GM19372 (cell line): ENCODE measurements around the gene SEC31A.
"Not testable (repeated sequence)": the region's sequence is repeated elsewhere in the genome, so short reads cannot be mapped to it uniquely, and the experiment has no call there.

Source experiments
- ATAC-seq: cut with Tn5 transposase; IDR thresholded peaks from one replicate; pipeline ENCODE4 v1.9.1; 2021; ENCODE audit warnings: mild to moderate bottlenecking, low read depth, moderate library complexity; ENCODE audit not compliant: unreplicated experiment

SEC31A gene

DNA sequence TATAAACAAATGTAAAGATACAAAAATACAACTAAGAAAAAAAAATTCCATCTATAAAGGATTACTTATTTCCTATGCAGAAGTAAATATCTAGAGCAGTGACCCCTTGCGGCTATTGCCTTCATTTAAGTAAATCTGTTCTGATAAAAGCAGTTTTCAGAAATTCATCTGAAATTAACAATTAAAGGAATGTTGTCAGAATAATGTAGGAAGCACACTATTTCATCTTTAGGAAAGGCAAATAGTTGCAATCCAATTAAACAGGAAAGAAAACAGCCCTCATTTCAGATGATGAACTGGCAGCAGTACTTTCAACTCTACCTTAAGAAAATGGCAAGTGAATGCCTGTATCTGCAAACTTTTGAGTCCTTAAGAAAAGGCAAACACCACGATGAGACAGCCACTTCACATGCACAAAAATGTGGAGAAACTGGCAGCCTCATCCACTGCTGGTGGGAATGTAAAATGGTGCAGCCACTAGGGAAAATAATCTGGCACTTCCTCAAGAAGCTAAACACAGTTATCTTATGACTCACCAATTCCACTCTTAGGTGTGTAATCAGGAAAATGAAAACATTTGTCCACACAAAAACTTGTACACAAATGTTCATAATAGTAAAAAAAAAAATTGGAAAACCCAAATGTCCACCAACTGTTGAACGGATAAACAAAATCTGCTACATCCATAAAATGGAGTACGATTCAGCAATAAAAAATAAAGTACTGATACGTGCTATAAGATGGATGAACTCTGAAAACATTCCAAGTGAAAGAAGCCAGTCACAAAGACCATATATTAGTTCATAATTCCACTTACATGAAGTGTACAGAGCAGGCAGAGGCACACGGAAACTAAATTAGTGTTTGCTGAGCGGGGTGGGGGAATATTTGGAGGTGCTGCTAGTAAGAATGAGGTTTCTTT is 7.6 kb upstream of the SEC31A start:
- ATAC-seq = no peak

DNA sequence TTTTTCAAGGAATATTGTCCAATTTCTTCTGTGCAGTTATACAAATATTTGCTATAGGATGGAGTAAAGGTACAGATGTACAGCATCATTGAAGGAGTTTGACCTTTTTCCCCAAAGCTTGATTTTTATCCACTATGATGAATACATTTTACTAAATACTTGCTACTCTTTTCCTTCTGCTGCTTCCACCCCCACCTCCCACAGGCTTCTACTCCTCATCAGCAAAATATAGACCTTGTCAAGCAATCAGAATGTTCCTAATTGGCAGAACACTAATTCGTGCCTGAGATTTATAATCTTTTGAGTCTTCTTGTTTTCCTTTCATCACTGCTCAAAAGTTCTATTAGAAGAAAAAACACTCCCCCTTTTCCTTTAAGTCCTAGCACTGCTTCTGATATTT is 5.8 kb upstream of the SEC31A start:
- no peak for ATAC-seq

DNA sequence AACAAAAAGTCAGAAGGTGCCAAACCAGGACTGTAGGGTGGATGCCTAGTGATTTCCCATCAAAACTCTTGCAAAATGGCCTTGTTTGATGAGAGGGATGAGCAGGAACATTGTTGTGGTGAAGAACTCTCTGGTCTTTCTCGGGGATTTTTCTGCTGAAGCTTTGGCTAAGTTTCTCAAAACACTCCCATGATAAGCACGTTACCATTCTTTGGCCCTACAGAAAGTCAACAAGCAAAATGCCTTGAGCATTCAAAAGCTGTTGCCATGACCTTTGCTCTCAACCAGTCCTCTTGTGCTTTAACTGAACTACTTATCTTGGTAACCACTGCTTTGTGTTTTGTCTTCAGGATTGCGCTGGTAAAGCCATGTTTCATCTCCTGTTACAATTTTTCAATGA is 3.0 kb upstream of the SEC31A start:
- ATAC-seq = no peak

DNA sequence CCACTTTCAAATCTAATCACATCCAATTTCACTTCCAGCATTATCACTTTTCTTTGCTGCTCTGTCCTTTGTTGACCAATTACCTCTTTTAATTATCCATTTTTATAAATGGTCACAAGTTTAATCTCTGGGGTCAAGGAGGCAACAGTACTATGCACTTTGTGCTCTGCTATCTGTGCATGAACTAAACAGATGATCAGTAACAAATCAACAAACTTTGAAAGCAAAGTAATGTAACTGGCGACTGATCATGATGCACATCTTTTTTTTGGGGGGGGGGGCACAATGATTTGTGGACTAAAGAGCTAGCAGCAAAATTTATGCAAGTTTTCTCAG is 1.5 kb upstream of the SEC31A start:
- ATAC-seq = no peak

DNA sequence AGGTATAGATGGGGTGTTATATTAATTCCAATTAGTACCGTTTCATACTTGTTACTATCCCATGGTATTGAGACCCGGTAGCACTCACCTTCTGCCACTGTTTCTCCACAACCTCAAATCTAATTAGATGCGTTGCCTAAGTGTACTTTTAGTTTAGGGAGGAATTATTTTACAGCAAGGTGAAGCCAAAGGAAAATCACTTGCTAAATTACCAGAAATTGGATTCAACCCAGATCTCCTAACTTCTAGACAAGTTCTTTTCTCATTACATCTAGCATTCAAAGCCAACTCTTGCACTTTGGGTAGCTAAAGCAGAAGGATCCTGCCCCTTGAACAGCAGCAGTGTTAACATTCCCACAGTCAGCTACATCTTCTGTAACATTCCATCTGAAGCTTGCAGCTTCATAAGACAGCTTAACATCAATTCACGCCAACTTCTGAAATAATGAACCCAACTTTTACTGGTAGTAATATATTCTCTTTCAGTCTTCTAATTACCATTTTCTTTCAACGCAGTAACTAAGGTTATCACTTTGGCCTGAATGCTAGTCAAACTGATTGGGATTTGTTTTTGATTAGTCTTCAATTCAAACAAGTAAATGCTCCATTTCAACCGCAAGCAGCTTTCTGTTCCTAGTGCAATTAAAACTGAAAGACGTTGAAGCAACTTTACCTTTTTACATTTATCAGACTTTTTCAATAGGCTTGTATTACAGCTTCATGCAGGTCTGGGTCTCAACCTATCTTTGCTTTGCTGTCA is 934 bp upstream of the SEC31A start:
- ATAC-seq = no peak

DNA sequence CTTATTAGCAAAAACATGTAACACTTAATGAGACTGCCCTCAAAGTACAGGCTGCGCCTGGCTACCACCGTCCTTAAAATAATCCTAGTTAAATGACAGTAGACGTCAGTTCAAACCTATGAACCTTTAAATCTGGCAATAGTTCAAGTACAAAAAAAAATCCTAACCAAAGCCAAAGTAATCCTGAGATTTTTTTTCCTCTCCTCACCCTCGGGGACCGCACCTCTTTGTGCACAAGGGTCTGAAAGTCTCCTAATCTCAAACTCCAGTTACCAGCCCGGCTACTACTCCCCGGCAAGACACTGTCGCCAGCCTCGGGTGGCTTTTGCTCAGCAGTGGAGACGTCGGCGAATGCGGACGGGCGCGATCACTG is 439 bp downstream of the SEC31A start:
- no peak for ATAC-seq

DNA sequence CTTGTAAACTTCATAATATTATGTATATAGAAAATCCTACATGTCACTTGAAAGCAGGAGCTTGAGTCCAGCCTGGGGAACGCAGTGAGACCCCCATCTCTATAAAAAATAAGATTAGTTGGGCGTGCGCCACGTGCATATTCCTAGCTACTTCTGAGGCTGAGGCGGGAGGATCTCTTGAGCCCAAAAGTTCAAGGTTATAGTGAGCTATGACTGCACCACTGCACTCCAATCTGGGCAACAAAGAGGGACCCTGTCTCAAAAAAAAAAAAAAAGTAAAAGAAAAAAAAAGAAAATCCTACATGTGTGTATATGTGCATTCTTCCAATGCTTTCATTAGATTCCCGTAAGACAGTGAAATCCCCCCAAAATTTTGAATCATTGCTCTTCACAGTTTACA is 1.7 kb downstream of the SEC31A start:
- no peak for ATAC-seq

DNA sequence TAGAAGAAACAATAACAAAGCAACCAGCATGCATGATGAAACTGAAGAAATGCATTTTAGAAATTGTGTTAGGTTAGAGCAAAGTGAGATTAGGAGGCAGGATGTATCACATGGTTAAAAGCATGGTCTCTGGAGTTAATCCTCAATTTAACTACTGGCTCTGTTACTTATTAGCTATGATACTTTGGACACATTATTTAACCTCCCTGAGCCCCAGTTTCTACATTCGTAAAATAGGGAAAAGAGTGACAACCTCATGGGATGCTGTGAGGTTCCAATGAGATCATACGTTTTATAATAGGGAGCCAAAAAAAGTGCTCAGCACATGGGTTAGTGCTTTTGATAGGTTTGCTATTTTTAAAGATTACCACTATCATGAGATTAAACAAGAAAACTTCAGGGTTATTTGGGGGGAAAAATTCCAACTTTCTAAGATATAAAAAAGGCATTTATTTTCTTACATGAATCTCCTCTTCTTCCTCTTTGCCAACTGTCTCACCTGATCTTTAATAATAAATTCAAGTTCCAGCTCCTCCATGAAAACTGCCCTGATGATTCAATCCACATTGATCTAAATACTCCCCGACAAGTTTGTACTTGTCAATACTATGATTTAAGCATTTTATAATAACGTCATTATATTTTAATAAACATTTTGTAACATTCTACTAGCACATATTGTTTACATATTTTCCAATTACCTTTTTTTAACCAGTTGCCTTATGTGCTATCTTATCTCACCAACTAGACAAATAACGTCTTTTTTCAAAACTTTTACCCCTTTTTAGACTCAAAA is 4.6 kb downstream of the SEC31A start:
- ATAC-seq = no peak

DNA sequence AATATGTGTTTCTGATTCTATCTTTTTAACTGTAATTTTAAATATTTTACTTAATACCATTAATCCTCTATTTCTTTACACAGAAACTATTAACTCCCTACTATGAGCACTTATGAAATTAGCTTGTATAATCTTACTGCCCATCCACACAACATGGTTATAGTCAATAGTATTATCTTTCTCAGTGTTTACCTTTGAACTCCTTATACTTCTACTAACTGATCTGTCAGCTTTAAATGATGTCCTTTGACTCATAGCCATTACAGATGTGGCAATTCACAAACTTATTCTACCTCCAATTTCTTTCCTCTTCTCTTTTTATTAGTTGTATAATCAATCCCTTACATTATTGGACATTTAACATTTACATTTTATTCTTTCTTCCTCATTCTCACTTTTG is 5.5 kb downstream of the SEC31A start:
- ATAC-seq = no peak

DNA sequence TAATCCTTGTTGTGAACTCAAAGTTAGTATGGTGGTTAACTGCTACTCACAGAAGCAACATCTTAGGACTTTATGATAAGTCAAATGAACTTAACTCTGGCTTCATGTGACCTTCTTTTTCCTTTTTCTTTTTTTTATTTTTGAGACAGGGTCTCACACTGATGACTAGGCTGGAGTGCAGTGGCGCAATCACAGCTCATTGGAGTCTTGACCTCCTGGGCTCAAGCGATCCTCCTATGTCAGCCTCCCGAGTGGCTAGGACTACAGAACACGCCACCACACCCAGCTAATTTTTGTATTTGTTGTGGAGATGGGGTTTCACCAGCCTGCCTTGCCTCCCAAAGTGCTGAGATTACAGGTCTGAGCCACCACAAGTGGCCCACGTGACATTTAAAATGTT is 22.4 kb downstream of the SEC31A start:
- no peak for ATAC-seq

DNA sequence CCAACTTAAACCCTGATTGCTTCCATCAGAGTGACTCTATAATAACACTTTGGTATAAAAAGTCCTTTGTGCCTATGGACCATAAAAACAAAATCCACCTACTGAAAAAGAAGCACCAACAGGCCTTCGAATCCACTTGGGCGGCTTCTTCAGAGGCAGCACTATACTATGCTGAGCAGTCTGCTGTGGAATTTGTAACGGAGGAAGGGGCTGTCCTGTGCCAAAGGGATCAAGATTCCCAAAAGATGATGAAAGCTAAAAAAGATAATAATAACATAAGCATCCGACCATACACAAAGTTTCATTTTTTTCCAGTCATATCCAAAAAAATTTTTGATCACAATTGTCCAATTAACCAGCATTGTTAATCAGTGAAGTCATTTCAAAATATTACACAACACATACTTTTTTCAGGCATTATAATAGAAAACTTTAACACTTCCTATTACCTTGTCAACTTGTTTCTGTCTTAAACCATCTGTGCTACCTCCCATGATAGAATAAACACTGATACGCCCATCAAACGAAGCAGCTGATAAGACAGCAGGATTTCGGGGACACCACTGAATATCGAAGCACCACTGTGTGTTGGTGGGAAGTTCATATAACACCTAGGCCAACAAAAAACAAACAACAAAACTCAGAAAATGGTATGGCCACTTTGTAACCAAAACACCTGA is 24.1 kb downstream of the SEC31A start:
- ATAC-seq = no peak

DNA sequence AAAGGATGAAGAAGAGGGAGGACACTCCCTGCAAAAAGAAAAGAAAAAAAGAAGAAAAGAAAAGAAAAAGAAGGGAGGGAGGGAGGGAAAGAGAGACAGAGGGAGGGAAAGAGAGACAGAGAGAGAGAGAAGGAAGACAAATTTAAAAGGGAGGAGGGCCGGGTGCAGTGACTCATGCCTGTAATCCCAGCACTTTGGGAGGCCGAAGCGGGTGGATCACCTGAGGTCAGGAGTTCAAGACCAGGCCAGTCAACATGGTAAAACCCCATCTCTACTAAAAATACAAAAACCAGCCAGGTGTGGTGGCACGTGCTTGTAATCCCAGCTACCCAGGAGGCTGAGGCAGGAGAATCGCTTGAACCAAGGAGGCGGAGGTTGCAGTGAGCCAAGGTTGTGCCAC is 24.9 kb downstream of the SEC31A start:
- ATAC-seq = not testable (repeated sequence)

DNA sequence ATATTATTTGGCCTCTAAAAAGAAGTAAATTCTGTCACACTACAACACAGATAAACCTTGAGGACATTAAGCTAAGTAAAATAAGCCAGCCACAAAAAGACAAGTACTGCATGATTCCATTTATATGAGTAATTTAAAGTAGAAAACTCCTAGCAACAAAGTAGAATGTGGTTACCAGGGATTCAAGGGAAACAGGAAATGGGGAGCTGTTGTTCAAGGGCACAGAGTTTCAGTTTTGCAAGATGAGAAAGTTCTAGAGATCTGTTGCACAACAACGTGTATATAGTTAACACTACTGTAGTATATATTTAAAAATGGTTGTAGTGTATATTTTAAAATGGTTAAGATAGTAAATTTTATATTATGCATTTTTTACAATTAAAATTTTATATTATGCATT is 25.4 kb downstream of the SEC31A start:
- ATAC-seq = no peak

DNA sequence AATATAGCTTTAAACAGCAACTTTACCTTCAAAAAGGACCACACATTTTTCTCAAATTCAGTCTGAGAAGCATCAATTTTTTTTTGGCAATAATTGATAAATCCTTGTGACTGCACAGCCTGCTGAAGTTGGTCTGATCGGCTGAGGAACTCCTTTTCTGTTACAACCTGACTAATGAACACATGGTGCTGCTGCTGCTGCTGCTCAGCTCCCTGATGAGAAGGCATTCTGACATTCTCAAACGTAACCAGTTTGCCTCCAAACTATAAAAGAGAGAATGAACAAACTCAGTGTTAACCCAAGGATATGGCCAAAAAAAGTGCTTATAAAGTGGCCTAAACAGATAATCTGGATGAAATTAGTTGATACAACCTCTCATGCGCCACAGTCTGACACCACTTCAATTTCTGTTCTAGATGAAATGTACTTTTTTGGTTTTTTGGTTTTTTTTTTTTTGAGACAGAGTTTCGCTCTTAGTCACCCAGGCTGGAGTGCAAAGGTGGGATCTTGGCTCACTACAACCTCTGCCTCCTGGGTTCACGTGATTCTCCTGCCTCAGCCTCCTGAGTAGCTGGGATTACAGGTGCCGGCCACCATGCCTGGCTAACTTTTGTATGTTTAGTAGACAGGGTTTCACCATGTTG is 26.5 kb downstream of the SEC31A start:
- no peak for ATAC-seq

DNA sequence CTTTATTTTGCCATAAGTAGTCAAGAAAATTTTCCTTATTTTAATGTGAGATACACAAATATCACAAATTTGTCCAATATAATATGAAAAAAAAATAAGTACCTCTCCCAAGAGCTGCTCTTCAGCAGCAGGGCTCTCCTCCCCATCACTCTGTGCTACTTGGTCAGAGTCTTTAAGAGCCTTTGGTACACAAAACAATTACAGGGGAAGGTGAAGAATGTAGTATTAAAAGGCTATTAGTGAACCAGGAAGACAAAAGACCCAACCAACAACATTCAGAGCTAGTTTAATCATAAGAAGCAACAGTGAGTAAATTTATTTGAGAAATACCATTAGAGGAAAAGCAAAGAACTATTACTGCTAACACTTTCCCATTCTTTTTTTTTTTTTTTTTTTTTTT is 29.4 kb downstream of the SEC31A start:
- no peak for ATAC-seq

DNA sequence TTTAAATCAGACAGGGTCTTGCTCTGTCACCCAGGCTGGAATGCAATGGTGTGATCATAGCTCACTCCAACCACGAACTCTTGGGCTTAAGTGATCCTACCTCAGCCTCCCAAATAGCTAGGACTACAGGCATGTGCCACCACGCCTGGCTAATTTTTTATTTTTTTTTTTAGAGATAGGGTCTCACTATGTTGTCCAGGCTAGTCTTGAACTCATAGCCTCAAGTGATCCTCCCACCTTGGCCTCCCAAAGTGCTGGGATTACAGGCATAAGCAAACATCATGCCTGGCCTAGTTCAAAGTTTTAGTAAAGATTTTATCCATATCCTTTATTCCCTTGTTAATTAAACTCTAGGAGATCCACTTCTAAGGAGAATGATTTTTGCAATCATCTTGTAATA is 30.5 kb downstream of the SEC31A start:
- not testable (repeated sequence) for ATAC-seq

DNA sequence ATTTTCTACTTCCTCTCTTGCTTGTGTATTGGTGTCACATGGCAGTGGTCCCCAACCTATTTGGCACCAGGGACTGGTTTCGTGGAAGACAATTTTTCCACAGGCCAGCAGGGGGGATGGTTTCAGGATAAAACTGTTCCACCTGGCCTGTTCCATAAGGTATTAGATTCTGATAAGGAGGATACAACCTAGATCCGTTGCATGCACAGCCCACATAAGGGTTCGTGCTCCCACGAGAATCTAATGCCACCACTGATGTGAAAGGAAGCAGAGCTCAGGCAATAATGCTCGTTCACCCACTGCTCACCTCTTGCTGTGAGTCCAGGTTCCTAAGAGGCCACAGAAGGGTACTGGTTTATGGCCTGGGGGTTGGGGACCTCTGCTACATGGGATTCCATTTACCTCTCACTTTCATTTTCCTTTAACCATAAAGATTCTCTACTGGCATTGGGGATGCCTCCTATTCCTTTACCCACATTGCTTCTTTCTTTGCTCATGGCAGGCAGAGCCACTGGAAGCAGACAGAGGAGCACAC is 38.1 kb downstream of the SEC31A start:
- no peak for ATAC-seq

DNA sequence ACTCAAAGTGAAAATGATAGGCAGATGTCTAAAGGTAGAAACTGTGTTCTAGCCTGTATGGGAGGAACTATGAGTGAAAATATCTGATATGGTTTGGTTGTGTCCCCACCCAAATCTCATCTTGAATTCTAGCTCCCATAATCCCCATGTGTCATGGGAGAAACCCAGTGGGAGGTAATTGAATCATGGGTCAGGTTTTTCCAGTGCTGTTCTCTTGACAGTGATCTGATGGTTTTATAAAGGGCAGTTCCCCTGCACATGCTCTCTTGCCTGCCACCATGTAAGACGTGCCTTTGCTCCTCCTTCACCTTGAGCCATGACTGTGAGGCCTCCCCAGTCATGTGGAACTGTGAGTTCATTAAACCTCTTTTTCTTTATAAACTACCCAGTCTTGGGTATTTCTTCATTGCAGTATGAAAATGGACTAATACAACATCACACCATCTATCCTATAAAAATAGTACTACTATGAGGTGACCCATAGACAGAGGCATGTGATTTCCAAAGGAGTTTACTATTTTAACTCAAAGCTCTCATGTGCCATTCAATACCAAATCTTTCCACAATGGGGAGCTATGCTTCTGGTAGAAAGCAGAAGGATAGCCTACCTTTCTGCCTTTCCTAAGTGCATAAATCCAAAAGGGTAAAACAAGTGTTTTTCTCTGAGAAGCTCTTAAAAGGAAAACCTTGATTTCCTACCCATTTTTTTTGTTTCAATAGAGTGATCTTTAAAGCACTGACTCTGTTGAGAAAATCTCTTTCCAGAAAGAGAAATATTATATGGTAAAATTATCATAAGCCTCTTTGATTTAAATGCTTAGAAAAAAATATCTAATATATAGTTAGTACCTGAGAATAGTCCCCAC is 38.8 kb downstream of the SEC31A start:
- ATAC-seq = no peak

DNA sequence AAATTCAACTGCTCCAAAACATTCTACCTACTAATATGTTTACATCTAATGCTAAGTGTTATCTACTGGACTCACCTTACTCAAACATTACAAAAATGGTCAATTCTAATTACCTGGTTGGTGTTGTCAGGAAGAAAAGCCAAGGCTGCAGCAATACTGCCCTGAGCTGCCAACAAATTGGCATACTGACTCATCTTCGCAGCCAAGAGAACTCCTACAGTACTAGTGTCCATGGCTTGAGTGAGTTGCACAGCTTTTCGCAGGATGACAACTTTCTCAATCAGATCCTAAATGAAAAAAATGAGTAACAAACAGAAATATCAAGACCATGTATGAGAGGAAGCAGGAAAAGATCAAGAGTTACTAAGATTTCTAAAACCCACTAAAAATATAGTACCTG is 39.6 kb downstream of the SEC31A start:
- no peak for ATAC-seq
